ENCODE data around the gene SLC15A1. TPM values are rescaled to one million over a fixed set of nuclear protein-coding genes. Genes with fewer than 3 reads are reported as not detected.

SLC15A1 gene
- total RNA-seq, 4 donors from 2014 or later, result 0.19 to 5.3 (median 2.3) TPM

DNA sequence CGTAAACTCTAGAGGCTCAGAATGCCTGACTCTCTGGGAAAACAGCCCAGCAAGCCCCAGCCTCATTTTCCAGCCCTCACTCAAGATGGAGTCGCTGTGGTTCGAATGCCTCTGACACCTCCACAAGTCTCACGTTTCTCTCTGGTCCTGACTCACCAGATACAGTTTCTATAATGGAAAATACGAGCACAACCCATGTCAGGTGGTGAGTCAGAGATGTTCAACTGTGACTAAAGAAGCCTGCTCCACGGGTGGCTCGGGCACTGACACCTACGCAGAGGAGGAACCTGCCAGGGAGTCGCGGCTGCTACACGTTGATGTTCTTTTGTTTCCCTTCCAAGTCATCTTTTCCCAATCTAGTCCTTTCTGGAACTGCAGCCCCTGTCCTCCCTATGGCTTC, 88.4 kb downstream of the SLC15A1 start:
- DNase-seq, result no peak
- no peaks in the 10 kb centered on the region for H3K9me3 ChIP-seq
- peak overlapping the region in 1 of 4 donors; percentile 49 for H3K27ac ChIP-seq
- intact Hi-C loops (cut with DNase I), result no loop called here
- TF ChIP-seq, protein P1, sequence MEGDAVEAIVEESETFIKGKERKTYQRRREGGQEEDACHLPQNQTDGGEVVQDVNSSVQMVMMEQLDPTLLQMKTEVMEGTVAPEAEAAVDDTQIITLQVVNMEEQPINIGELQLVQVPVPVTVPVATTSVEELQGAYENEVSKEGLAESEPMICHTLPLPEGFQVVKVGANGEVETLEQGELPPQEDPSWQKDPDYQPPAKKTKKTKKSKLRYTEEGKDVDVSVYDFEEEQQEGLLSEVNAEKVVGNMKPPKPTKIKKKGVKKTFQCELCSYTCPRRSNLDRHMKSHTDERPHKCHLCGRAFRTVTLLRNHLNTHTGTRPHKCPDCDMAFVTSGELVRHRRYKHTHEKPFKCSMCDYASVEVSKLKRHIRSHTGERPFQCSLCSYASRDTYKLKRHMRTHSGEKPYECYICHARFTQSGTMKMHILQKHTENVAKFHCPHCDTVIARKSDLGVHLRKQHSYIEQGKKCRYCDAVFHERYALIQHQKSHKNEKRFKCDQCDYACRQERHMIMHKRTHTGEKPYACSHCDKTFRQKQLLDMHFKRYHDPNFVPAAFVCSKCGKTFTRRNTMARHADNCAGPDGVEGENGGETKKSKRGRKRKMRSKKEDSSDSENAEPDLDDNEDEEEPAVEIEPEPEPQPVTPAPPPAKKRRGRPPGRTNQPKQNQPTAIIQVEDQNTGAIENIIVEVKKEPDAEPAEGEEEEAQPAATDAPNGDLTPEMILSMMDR (IDR thresholded peaks at IDR 0.05), result no peak
- no peak for TF ChIP-seq POLR2A (IDR thresholded peaks at IDR 0.05)
- 35 to 51% methylated on average over 11 of the region's 11 CpGs for WGBS, 2 donors
- peaks cover 0 to 14% (median 0%) of the 10 kb centered on the region in 3 donors for H3K4me1 ChIP-seq
- H3K4me3 ChIP-seq, result no peak overlapping the region
- H3K36me3 ChIP-seq, result no peaks in the 10 kb centered on the region
- no peaks in the 10 kb centered on the region for H3K27me3 ChIP-seq

DNA sequence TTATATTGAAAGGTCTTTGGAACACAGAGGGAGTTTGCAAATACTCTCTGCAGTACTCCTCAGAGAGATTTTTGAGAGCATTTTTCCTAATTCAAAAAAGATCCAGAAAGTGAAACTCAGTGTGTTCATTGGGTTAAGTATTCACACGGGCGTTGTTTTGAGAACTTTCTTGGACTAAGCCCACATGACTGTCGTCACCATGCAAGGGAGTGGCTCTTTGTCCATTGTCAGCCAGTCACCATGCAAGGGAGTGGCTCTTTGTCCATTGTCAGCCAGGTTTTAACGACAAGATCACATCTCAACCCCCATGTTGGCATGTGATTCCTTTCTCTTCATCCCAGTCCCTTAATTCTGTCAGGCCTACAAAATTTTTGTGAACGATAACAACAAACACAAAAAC, 94.3 kb downstream of the SLC15A1 start:
- no peak for TF ChIP-seq POLR2A (IDR thresholded peaks at IDR 0.05)
- TF ChIP-seq, protein P1 (IDR thresholded peaks at IDR 0.05), result no peak
- H3K9me3 ChIP-seq, result no peaks in the 10 kb centered on the region
- H3K27me3 ChIP-seq, result no peaks in the 10 kb centered on the region
- intact Hi-C loops (cut with DNase I), result loop anchor here (5.0 kb wide), 1 partner anchor 71 kb away; no protein-coding TSS in a partner anchor
- DNase-seq, result no peak
- H3K27ac ChIP-seq, result peak overlapping the region; percentile 2 to 78 (median 58)
- H3K36me3 ChIP-seq, result no peaks in the 10 kb centered on the region
- peaks cover 0 to 16% (median 3%) of the 10 kb centered on the region in 3 donors for H3K4me1 ChIP-seq
- 27 to 41% methylated on average over 5 of the region's 5 CpGs for WGBS, 2 donors
- H3K4me3 ChIP-seq, result no peak overlapping the region

DNA sequence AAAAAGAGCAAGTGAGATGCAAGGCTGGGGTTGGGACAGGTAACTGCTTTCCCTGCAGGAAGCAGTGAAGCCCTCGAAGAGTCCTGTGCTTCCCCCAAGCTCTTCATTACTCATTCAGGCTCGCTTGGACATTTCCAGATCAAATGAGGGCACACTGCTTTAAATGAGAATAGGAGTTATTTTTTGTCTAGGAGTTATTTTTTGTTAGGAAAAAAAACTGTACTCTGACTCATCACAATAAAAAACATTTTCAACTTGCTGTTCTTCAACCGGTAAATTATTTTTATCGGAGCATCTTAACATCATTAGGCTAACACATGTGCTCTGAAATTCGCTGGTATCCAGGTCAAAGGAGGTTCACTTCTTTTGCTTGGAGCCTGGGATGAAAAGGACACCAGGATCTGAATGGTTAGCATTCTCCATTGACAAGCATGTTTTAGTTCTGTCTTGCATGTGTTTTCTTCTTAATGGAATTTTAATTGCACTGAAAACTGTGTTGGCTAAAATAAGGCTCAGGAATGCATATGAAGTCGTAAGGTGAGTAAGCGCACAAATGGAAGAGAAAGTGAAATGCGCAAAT, 94.9 kb downstream of the SLC15A1 start:
- Histone ChIP-seq H3K4me1 (peaks cover 0 to 20% (median 3%) of the 10 kb centered on the region in 3 donors), H3K27me3 (no peaks in the 10 kb centered on the region), H3K9me3 (no peaks in the 10 kb centered on the region), H3K36me3 (no peaks in the 10 kb centered on the region), H3K4me3 (no peak overlapping the region), H3K27ac (peak overlapping the region; percentile 2 to 78 (median 58))
- TF ChIP-seq, protein P1 (IDR thresholded peaks at IDR 0.05), result no peak
- no peak for TF ChIP-seq POLR2A (IDR thresholded peaks at IDR 0.05)
- WGBS, 2 donors, result 69 to 71% methylated on average over 8 of the region's 8 CpGs
- DNase-seq, result no peak
- intact Hi-C loops (cut with DNase I), result loop anchor here (5.0 kb wide), 1 partner anchor 70 kb away; no protein-coding TSS in a partner anchor

DNA sequence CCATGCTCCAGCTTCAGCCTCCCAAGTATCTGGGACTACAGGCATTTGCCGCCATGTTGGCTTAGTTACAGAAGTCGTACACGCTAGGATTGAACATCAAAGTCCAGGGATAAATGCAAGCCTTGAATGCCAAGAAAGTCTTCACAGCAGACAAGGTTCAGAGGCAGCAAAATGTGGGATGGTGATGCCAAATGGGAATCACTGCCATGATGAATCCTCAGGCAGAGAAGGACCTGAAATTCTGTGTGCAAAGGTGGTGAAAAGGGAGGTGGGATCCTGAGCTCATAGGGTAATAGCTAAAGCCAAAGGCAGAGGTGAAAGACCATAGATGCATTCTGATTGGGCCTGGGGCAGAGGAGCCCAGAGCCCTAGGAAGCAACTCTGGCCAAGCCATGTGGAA, 96.2 kb downstream of the SLC15A1 start:
- Histone ChIP-seq H3K4me1 (peaks cover 0 to 28% (median 3%) of the 10 kb centered on the region in 3 donors), H3K4me3 (no peak overlapping the region), H3K36me3 (no peaks in the 10 kb centered on the region), H3K27me3 (no peaks in the 10 kb centered on the region), H3K9me3 (no peaks in the 10 kb centered on the region), H3K27ac (no peak overlapping the region)
- intact Hi-C loops (cut with DNase I), result loop anchor here (5.0 kb wide), 1 partner anchor 69 kb away; no protein-coding TSS in a partner anchor
- no peak for DNase-seq
- TF ChIP-seq, protein P1 (IDR thresholded peaks at IDR 0.05), result no peak
- TF ChIP-seq POLR2A (IDR thresholded peaks at IDR 0.05), result no peak
- no CpG with 5 or more reads among the region's 3 CpGs for WGBS, 2 donors

DNA sequence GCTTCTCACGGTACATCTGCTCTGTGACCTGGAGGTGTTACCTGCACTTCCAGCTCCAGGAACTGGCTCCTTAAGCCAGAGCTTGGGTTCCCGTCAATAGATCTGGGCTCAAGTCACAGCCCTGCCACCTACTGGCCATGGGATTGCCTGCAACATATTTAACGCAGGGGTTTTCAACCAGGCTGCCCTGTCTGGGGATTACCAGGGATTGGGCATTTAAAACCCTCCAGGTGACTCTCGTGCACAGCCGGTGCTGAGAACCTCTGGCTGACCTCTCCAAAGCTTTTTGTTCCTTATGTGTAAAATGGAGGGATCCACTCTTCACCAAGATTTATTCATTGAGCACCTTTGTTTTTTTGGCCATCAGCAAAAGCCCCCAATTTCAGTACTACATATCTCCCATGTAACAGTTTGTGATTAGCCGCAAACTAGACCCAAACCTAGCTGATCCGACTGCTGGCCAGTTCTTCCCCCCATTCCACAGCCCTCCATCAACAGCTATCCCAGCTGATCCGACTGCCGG, 98.9 kb downstream of the SLC15A1 start:
- DNase-seq, result peak; percentile 10
- peak overlapping the region in 3 of 4 donors; percentile 23 to 53 (median 33) for H3K27ac ChIP-seq
- 21 to 32% methylated on average over 7 to 9 of the region's 9 CpGs for WGBS, 2 donors
- H3K36me3 ChIP-seq, result no peaks in the 10 kb centered on the region
- no peak overlapping the region for H3K4me3 ChIP-seq
- H3K4me1 ChIP-seq, result peaks cover 0 to 51% (median 11%) of the 10 kb centered on the region in 3 donors
- no peaks in the 10 kb centered on the region for H3K9me3 ChIP-seq
- intact Hi-C loops (cut with DNase I), result loop anchor here (5.0 kb wide), 1 partner anchor 206 kb away; no protein-coding TSS in a partner anchor
- no peaks in the 10 kb centered on the region for H3K27me3 ChIP-seq
- no peak for TF ChIP-seq POLR2A (IDR thresholded peaks at IDR 0.05)
- TF ChIP-seq, protein P1 (IDR thresholded peaks at IDR 0.05), result peak; percentile 83 to 96 (median 94)

Measured in esophagus squamous epithelium (tissue), 5 donors.